ENCODE data around the gene TUBGCP6. TPM values are rescaled to one million over a fixed set of nuclear protein-coding genes. Genes with fewer than 3 reads are reported as not detected.

The TUBGCP6 gene
- total RNA-seq, 1 experiment from 2014 or later, result 6.7 TPM

DNA sequence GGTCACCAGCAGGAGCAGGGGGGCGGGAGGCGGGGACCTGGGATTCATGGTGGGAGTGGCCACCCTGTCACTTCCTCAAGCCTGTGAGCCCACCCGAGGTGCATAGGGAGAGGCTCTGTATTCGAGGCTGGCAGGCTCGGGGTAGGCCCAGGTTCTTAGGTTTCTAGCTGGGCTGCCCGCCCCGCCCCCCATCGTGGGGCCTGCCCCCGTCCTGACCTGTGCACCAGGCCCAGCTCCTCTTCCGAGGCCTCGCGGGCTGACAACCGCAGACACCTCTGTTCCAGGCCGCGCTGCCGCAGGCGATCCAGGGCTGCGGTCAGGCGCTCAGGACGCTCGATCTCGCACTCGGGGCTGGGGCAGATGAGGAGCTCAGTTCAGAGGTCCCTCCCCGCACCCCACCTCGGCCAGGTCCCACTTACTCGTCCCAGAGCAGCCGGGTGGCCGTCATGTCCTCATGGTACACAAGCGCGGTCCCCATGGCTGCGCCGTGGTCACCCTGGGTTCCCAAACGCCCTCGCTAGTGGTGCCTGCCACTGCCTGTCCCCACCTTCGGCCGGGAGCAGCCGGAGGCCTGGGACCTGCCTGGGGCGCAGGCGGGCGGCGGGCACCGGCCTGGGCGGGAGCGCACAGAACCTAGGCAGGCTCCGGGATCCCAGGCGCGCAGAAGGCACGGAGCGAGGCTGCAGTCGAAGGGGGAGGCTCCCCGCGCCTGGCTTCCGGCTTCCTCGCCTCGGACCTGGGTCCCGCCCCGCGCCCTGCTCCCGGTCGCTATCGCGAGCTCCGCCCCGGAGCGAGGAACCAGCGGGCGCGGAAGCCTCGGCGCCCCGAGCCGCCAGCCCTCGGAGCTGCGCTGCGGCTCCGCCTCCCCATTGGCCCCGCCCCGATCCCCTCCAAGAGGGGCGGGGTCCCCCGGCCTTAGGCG, 6.0 kb upstream of the TUBGCP6 start, which contains the start of gene HDAC10:
Gene HDAC10 (minus strand): TSS at position 711 of the 922 bp plus-strand sequence. CDS start 233 bp downstream, at position 478.
- DNase-seq (ENCODE audit: low read depth), result peak; percentile 66

DNA sequence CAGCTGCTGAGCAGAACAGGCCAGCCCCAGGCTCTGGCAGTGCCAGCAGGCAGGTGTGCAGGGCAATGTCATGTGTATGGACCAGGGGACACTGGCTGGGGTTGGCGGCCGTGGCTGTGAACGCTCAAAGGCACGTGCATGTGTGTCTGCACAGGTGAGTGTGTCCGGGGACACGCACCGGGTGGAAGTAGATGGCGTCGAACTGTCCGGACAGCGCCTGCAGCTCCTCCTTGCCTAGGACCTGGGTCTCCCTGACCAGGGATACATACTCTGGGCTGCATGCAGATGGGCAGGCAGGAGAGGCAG, 5.4 kb upstream of the TUBGCP6 start:
- DNase-seq (ENCODE audit: low read depth), result no peak

GRCh38 chr22:50249341-50250248, 4.8 kb upstream of the TUBGCP6 start:
- DNase-seq (ENCODE audit: low read depth), result no peak

DNA sequence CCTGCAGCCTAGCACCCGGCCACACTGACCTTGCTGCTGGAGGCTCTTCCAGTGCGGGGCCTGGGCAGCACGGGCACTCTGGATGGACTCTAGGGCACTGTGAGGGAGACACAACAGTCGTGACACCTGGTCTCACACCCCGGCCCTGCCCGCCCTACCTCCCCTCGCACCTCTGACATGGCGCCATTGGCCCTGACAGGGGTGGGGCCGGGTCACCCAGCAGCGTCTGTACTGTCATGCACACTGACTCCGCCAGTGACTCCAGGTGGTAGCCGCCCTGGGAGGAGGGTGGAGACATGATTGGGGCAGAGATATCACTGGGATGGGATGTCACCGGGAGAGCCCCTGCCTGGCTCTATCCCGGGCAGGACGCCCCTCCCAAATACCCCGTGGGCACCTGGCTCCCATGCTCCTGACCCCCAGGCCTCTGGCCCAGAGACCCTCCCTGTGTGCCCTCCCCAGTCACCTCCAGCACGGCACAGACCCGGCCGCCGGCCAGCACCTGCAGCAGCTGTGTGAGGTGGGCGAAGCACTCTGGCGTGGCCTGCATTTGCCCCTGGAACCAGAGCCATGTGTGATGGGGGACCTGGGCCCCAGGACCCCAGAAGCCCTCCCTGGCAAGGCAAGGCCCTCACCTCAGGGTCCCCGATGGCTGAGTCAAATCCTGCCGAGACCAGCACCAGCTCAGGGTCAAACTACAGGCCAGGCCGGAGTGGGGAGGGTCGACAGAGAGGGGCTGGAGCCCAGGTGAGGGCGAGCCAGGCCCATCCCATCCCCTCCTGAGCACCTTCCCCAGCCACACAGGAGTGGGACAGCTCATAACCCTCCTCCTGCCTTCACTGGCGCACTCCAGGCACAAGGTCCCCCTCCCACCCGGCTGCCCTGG, 3.6 kb upstream of the TUBGCP6 start:
- no peak for DNase-seq (ENCODE audit: low read depth)

- no peak for DNase-seq (ENCODE audit: low read depth)
Measured at GRCh38 chr22:50247748-50248147, 2.9 kb upstream of the TUBGCP6 start.

DNA sequence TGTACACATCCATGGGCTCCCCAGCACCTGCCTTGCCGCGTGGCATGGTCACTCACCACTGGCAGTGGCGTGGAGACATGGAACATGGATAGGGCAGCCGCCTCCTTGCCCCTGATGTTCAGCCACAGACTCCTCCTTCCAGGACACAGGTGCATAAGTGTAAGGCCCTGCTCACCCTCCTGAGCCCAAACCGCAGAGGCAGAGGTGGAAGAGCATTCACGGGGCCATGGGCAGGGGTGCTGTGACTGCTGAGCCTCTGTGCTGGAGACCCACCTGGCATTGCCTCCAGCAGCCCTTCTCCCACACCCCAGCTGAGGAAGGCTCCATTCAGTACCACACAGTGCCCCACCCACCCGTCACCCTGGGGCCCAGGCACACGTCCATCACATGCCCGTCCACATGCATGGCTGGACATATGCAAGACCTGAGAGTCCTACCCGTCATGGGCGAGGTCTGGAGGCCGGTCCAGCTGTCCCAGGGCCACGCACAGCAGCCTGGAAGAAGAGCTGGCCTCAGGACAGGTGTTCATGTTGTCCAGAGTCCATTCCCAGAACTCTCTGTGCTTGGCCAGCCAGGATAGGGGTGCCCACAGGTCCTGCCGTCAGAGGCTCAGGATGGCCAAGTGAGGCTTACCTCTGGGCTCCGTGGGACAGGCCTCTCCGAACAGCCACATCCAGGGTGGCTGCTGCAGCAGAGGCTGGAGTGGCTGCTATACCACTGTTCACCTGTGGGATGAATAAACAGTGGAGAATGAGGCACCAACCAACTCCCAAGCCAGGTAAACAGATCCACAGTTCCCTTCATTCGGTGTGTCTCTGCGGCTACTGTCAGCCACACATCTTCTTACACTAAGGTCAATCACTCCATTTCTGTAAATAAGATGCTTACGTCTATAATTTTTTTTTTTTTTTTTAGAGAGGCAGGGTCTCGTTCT, 1.7 kb upstream of the TUBGCP6 start:
- no peak for DNase-seq (ENCODE audit: low read depth)

GRCh38 chr22:50245214-50246072, 620 bp upstream of the TUBGCP6 start:
- DNase-seq (ENCODE audit: low read depth), result no peak

DNA sequence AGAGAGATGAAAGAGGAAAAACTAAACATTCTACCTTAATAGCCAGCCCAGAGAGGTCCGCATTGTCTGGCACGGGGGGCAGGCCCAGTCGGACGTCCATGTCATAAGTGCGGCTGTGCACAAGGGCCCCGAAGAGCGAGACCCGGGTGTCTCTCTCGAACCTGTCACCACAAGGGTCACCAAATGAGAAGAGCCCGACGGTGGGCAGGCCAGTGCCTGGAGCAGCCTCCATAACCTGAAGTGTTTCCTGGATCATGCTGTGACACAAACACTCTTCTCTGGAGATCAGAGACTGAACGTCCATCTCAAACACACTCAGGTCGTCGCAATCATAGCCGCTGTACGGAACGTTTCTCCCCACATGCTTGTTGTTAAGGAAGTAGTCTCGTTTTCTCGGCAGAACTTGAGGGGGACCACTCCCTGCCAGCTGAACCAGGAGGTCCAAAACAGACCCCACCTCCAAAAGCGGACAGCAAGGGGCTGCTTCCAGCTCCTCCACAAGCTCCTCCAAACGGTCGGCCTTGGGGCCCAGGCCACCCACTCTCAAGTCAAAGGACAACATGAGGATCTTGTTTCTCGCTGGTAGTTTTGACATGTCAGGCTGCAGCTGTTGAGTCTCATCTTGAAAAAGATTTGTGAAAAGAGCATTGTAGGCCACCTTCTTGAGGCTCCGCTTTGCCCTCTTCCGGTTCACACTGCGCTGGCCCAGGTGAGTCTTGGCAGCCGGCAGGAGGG, 971 bp downstream of the TUBGCP6 start:
- no peak for DNase-seq (ENCODE audit: low read depth)

DNA sequence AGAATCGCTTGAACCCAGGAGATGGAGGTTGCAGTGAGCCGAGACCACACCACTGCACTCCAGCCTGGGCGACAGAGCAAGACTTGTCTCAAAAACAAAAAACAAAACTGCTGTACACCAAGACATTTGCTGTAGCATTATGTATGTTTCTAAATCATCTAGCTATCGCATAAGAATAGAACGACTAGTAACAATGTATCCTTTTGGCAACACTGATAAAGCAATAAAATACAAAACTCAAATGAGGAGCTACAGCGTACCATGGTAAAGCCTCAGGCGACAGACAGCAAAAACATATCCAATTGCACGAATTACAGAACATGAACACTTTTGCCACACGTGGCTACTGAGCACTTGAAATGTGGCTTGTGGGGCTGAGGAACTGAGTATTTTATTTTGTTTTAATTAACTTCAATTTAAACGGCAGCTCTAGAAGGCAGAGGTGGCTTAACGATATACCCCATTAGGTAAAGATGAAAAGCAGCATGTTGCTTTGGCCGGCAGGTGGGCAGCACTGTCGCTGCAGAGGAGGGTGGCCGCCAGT, 2.3 kb downstream of the TUBGCP6 start:
- DNase-seq (ENCODE audit: low read depth), result no peak

- DNase-seq (ENCODE audit: low read depth), result no peak
Measured at GRCh38 chr22:50238755-50239154, 6.1 kb downstream of the TUBGCP6 start.

DNA sequence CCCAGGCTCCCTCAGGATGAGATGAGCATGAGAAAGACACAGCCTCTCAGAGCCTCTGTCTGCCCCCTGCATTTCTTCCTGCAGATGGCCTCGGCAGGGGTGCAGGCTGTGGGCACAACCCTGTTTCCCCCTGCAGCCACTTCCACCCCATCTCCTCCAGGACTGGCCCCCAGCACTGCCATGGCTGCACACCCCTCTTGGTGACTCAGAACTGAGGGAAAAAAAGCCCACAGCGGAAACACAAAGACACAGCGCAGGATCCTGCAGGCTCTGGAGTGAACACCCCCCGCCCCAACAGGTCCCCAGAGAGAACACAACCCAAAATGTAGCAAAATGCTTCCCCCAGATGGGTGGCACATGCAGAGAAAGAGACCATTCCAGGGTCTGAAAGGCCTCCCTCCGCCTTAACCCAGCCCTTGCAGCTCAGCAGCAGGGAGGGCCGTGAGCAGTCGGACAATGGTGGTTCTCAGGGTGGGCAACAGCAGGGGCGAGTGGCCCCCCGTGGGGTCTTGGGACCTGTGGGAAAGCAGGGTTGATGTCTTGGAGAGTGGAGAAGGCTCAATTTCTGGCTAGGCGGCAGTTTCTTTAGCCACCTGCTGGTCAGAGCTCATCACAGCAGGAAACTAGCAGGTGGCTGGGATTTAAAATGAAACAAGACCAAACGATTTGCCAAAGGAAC, 8.0 kb downstream of the TUBGCP6 start:
- DNase-seq (ENCODE audit: low read depth), result no peak

GRCh38 chr22:50233223-50233622, 11.6 kb downstream of the TUBGCP6 start:
- no peak for DNase-seq (ENCODE audit: low read depth)

GRCh38 chr22:50232481-50233151, 12.2 kb downstream of the TUBGCP6 start:
- no peak for DNase-seq (ENCODE audit: low read depth)

DNA sequence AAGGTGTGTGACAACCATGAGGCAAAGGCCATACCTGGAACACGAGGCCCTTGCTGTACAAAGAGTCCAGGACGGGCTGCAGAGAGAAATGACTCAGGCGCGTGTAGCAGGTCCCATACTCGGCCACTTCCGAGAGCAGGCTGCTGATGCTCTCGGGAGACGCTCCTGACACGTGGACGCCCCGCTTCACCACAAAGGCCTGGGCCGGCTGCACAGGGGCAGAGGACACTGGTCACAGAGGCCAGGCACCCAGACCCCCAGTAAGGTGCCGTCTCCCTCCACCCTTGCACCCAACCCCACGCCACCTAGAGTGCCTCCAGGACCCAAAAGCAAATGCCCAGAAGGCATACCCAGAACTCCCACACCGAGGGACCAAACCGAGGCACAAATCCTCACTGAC, 15.5 kb downstream of the TUBGCP6 start:
- DNase-seq (ENCODE audit: low read depth), result no peak

- no peak for DNase-seq (ENCODE audit: low read depth)
Measured at GRCh38 chr22:50228366-50228765, 16.5 kb downstream of the TUBGCP6 start.

- DNase-seq (ENCODE audit: low read depth), result no peak
Measured at GRCh38 chr22:50227579-50228215, 17.1 kb downstream of the TUBGCP6 start.

DNA sequence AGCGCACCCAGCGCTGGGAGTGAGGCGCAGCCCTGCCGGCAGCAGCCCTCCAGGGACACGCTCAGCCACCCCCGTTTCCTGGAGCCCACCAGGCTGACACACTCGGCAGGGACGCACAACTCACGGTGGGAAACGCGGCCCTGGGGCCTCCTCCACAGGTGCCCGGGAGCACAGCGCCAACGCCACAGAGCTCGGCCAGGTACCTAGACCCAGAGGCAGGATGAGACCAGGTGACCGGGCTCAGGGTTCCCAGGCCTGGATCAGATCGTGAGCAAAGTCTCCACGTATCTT, 18.0 kb downstream of the TUBGCP6 start:
- DNase-seq (ENCODE audit: low read depth), result no peak

All from RPMI7951 (cell line).